Measurements from ENCODE around the gene RNU6-1.

RNU6-1 gene

GRCh38 chr15:67832031-67832551, 7.8 kb downstream of the RNU6-1 start:
- DNase-seq, result no peak

GRCh38 chr15:67831363-67831762, 8.5 kb downstream of the RNU6-1 start:
- no peak for DNase-seq

DNA sequence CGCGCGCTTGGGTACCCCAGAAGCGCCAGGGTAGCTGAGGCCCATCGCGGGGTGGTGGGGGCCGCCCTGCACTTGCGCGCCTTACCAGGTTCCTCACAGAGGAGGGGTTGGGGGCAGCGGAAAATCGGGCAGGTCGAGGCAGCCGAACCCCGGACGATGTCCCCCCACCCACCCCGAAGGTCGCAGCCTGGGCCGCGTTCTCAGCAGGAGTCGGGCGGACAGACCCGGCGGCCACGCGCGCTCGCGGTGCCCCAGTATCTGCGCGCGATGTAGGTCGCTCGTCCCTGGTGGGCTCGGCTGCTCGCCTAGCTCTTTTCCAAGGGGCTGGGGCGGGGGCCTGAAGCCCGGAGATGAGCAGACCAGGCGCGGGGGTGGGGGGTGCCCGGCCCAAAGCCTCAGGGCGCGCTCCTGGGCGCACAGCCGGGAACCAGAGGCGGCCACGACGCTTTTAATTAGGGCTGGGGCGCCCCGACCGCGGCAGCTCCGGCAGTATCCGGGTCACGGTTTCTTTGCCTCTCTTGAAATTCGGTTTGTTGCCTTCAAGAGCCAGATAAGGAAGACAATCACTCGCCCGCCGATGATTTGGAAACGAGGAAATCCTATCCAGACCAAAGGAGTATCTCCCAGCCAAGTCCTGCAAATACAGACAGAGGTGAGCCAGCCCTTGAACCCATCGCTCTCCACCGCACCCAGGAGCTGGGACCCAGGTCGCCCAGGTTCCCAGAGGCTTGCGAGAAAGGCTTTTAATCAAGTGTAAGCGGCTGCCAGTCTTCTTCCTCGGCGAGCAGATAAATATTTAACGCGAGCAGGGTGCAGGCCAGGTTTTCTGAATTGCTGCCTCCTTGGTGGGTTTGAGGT, 10.0 kb downstream of the RNU6-1 start:
- DNase-seq, result no peak

DNA sequence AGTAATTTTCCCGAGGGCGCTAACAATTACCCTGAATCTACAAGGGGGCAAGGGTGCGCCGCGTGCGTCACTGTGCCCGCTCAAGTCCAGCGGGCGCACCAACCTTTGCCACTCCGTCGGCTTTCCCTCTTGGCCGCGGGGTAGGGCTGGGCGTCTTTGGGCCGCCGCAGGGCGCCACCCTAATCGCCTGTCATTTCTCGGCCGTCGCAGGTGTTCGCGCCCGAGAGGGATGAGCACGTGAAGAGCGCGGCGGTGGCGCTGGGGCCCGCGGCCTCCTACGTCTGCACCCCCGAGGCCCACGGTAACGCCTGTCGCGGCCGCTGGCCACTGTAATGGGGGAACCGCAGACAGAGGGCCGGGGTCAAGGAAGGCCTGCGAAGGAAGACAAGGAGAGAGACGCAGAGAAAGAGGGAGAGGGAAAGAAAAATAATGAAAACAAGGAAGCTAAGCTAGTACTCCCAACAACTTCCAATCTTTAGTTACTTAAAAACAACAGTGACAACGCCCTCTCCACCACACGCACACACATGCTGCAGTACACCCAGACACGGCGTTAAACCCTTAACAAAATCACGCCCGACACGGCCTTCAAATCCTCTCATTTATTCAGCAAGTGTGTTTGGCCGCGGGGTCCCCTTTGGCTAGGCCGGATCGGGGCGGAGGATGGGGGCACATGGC, 10.7 kb downstream of the RNU6-1 start:
- no peak for DNase-seq

GRCh38 chr15:67828278-67828968, 11.4 kb downstream of the RNU6-1 start:
- no peak for DNase-seq

DNA sequence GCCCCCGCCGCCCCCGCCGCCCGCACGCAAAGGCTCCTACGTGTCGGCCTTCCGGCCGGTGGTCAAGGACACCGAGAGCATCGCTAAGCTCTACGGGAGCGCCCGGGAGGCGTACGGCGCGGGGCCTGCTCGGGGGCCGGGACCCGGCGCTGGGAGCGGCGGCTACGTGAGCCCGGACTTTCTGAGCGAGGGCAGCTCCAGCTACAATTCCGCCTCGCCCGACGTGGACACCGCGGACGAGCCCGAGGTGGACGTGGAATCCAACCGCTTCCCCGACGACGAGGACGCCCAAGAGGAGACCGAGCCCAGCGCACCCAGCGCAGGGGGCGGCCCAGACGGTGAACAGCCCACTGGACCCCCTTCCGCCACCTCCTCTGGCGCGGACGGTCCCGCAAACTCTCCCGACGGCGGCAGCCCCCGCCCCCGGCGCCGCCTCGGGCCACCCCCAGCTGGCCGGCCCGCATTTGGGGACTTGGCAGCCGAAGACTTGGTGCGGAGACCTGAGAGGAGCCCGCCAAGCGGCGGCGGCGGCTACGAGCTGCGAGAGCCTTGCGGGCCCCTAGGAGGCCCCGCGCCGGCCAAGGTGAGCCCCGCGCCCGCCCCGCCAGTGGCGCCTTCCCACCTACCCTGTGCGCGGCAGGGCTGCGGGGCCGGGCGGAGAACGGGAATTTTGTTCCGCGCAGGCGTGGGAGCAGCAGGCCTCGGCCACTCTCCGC, 12.1 kb downstream of the RNU6-1 start:
- no peak for DNase-seq

DNA sequence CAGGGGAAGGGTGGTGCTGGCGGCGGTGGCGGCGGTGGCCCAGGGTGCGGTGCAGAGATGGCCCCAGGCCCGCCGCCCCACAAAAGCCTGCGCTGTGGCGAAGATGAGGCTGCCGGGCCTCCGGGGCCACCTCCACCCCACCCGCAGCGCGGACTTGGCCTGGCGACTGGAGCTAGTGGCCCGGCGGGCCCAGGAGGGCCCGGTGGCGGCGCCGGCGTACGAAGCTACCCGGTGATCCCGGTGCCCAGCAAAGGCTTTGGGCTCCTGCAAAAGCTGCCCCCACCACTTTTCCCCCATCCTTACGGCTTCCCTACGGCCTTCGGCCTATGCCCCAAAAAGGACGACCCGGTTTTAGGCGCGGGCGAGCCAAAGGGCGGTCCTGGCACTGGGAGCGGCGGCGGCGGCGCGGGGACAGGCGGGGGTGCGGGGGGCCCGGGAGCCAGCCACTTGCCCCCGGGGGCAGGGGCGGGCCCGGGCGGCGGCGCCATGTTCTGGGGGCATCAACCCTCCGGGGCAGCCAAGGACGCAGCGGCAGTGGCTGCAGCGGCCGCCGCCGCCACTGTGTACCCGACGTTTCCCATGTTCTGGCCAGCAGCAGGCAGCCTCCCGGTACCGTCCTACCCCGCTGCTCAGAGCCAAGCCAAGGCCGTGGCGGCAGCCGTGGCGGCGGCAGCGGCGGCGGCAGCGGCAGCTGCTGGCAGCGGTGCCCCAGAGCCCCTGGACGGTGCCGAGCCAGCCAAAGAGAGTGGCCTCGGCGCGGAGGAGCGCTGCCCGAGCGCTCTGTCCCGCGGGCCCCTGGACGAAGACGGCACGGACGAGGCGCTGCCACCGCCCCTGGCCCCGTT, 12.9 kb downstream of the RNU6-1 start:
- DNase-seq, result no peak

- no peak for DNase-seq
These were observed 13.7 kb downstream of the RNU6-1 start for GRCh38 chr15:67825881-67826716.

DNA sequence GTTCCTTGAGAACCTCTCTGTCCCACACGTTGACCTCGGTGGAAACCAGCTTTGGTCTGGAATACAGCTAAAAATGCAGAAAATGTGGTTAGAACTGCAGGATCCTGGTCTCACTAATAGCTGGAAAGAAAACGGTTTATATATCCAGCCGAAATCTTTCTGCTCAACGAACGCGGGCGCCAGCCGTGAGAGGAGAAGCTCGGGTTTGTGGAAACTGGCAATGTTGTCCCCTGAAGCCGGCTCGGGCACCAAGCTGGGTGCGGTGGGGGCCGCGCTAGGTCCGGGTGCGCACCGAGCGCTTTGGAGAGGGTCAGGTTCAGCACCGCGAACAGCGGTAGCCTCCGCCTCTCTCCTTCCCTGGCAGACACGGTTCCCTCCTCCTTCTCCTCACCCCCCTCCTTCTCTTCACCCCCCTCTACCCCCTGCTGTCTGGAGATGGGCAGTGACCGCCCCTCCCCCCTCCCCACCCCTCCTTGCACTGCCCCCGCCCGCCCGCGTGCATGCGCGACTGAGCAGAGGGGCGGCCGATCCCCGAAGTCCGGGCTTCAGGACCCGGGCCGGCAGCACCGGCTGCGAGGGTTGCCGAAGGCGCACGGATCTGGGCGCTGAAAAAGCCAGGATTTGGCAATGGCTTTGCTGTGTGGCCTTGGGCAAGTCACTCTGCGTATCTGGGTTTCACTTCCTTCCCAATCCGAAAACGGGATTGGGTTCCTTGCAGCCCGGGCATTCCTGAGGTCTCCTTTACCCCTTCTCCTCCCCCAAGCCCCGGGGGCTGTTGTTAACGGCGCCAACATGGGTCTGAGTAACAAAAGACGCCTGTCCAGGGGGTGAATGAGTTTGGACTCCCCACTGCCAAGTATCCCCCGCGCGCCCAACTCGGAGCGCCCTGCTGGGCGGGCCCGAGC, 14.6 kb downstream of the RNU6-1 start, which contains the start of gene SKOR1:
Gene SKOR1 (plus strand): TSS at position 534 of the 905 bp plus-strand sequence. CDS start 94 bp downstream, at position 628.
- no peak for DNase-seq

GRCh38 chr15:67824197-67824968, 15.5 kb downstream of the RNU6-1 start:
- no peak for DNase-seq

- DNase-seq, result no peak
These were observed 16.3 kb downstream of the RNU6-1 start for GRCh38 chr15:67823314-67824196.

DNA sequence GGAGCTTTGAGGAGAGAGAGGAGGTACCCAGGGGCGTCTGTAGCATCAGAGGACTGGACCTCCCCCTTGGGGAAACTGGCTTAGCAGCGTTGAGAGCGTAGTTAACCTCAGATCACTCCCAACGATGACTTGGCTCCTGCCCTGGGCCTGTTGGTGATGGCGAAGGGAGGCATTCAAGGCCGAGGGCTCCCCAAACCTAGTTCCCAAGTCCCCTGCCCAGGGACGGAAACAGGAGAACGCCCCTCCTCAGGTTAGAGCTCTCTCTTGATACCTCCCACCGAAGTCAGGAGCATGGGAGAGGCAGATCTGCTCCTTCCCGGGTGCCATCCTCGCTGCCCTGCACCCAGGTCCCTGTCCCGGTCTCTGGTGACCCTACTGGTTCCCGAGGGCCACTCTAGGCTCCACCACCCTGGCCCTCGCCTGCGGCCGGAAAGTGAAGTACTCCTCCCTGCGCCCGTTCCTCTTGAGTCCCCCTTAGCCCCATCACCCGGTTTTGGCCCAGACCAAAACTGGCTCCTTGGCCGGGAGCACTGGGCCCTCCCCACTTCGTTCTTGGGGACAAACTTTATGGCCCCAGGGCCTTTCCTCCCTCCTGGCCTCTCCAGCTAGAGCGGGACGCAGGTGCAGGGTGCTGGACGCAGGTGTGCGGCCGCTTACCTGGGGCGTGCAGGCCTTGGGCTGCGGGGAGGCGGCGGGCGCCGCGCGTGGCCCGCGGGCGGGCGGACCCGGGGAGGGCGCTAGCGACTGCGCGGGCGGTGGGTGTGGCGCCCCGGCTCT, 17.1 kb downstream of the RNU6-1 start:
- no peak for DNase-seq

- no peak for DNase-seq
These were observed 17.9 kb downstream of the RNU6-1 start for GRCh38 chr15:67821784-67822440.

- no peak for DNase-seq
These were observed 18.7 kb downstream of the RNU6-1 start for GRCh38 chr15:67820992-67821783.
